ENCODE measurements around the gene FBXW5.

FBXW5 gene

DNA sequence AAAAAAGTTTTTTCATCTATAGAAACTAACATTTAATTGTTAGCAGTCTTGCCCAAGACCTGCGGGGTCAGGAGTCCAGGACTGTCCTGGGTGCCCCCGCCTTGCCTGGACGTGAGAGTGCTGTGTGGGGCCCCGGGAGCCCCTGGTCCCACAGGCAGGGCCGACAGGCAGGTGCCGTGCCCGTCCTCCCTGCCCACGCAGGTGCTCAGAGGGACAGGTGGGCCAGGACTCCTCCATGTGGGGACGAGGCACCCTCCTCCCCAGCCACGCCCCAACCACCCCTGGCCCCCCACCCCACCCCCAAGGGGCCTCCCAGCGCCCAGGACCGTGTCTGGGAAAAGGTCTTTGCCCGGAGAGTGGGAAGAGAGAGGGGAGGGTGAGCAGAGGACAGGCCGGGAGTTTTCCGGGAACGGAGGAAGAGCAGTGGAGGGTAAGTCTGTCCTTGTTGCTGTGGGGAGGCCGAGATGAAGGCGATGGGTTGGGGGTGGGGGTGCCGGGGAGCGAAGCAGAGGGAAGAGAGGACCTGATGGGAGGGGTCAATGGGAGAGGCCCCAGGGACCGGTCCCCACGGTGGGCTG, 4.8 kb upstream of the FBXW5 start:
- Histone ChIP-seq H3K4me1 (ENCODE audit: control insufficient read depth in 1 of 2, insufficient read depth in 2 of 2, low read length in 2 of 2) (peaks cover 16 to 22% of the 10 kb centered on the region in 2 donors), H3K9ac (ENCODE audit: low read depth in 1 of 2, low read length in 2 of 2) (peak overlapping the region; percentile 69 to 70), H3K27ac (ENCODE audit: low read depth, low read length) (peak overlapping the region; percentile 85)

DNA sequence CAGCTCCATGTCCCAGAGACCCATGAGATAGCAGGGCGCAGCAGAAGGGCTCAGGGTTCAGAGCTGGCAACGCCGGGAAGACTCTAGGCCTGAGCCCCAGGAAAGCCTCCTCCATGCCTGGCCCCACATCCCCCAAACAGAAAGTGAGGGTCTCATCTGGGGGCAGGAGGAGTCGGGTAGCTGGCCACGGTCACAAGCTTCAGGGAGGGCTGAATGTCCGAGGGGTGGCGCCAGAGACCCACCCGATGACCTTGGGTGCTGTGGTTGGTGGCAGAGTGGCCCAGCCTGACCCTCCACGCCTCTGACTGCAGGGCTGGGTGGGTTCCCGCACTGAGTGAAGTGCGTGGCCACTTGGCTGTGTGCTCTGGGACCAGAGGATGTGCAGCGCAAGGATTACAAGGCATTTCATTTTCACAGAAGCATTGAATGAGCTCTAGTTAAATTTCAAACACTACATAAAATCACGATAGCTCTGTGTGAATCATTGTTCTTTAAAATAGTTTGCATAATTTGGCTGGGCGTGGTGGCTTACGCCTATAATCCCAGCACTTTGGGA, 3.5 kb upstream of the FBXW5 start:
- peaks cover 0 to 3% of the 10 kb centered on the region in 2 donors for H3K36me3 ChIP-seq (ENCODE audit: control insufficient read depth in 1 of 2, insufficient read depth in 2 of 2, low read length in 2 of 2)
- H3K9ac ChIP-seq (ENCODE audit: low read depth in 1 of 2, low read length in 2 of 2) = no peak overlapping the region
- H3K9me3 ChIP-seq (ENCODE audit: control insufficient read depth in 1 of 2, low read length in 2 of 2) = no peaks in the 10 kb centered on the region
- no peaks in the 10 kb centered on the region for H3K27me3 ChIP-seq (ENCODE audit: control insufficient read depth in 1 of 2, insufficient read depth in 2 of 2, low read length in 2 of 2)
- H3K4me1 ChIP-seq (ENCODE audit: control insufficient read depth in 1 of 2, insufficient read depth in 2 of 2, low read length in 2 of 2) = peaks cover 16 to 30% of the 10 kb centered on the region in 2 donors
- H3K4me3 ChIP-seq (ENCODE audit: low read depth in 1 of 2, low read length in 2 of 2) = no peak overlapping the region
- H3K27ac ChIP-seq (ENCODE audit: low read depth, low read length) = no peak overlapping the region

More for the DNA sequence above, 4.8 kb upstream of the FBXW5 start:
- Histone ChIP-seq H3K27me3 (ENCODE audit: control insufficient read depth in 1 of 2, insufficient read depth in 2 of 2, low read length in 2 of 2) (no peaks in the 10 kb centered on the region), H3K4me3 (ENCODE audit: low read depth in 1 of 2, low read length in 2 of 2) (peak overlapping the region; percentile 67 to 73), H3K36me3 (ENCODE audit: control insufficient read depth in 1 of 2, insufficient read depth in 2 of 2, low read length in 2 of 2) (no peaks in the 10 kb centered on the region), H3K9me3 (ENCODE audit: control insufficient read depth in 1 of 2, low read length in 2 of 2) (no peaks in the 10 kb centered on the region)

DNA sequence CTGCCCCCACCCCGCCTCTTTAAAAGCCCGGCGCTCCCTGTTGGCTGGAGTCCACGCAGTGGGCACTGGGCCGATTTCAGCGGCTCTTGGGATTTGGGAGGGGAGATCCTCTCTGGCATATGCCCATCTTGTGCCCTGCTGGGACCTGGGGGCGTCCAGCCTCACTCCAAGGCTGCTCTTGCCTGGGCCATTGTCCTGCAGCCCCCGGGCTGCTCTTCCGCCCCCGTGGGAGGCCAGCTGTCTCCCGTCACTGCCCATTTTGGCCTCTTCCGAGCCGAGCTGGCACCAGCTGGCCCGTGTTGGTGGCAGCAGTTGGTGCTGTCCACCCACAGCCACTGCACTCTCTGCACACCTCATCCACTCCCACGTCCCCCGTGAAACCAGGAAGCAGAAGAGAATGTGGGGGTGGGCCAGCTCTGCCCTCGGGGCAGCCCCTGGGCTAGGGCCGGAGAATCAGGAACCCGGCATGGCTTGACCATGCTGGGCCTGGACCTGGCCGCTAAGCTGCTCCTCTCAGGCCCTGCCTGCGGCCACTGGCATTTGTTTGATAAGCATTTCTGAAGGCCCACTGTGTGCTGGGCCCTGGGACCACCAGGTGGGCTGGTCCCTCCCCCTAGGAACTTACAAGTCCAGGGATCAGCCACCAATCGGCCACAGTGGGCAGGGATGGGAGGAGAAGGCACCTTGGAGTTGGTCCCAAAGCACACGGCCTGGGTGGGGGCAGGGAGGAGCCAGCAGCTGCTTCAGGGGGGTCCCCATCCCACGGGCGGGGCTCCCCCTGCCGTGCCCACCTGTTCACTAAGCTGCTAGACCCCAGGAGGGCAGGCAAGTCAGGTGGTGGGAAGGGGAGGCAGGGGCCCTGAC, 2.7 kb upstream of the FBXW5 start:
- no peaks in the 10 kb centered on the region for H3K27me3 ChIP-seq (ENCODE audit: control insufficient read depth in 1 of 2, insufficient read depth in 2 of 2, low read length in 2 of 2)
- H3K4me3 ChIP-seq (ENCODE audit: low read depth in 1 of 2, low read length in 2 of 2) = no peak overlapping the region
- no peaks in the 10 kb centered on the region for H3K9me3 ChIP-seq (ENCODE audit: control insufficient read depth in 1 of 2, low read length in 2 of 2)
- H3K36me3 ChIP-seq (ENCODE audit: control insufficient read depth in 1 of 2, insufficient read depth in 2 of 2, low read length in 2 of 2) = peaks cover 5 to 10% of the 10 kb centered on the region in 2 donors
- H3K9ac ChIP-seq (ENCODE audit: low read depth in 1 of 2, low read length in 2 of 2) = no peak overlapping the region
- H3K4me1 ChIP-seq (ENCODE audit: control insufficient read depth in 1 of 2, insufficient read depth in 2 of 2, low read length in 2 of 2) = peaks cover 16 to 36% of the 10 kb centered on the region in 2 donors
- H3K27ac ChIP-seq (ENCODE audit: low read depth, low read length) = no peak overlapping the region

DNA sequence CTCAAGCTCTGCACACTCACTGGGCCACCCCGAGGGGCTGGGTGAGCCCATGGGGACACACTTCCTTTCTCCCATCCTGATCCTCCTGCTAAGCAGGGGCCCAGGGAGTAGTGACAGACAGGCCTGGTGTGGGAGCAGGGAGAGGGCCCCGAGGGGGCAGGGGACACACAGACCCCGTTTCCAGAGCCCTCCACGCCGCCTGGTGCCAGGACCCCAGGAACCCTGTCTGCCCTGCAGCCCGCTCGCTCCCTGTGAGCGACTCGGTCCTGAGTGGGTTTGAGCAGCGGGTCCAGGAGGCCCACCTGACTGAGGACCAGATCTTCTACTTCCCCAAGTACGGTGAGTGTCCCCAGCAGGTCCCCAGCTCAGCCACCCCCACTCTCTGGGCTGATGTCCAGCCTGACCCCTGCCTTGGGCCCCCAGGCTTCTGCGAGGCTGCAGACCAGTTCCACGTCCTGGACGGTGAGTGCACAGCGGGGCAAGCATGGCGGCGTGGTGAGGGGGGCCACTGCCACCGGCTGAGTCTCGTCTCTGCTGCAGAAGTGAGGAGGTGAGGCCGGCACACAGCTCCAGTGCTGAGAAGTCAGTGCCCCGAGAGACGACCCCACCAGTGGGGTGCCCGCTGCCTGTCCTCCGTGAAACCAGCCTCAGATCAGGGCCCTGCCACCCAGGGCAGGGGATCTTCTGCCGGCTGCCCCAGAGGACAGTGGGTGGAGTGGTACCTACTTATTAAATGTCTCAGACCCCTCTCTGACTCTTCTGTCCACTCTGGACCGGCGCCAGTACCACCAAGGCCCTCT, 1.9 kb upstream of the FBXW5 start:
- H3K27ac ChIP-seq (ENCODE audit: low read depth, low read length) = no peak overlapping the region
- no peaks in the 10 kb centered on the region for H3K9me3 ChIP-seq (ENCODE audit: control insufficient read depth in 1 of 2, low read length in 2 of 2)
- H3K36me3 ChIP-seq (ENCODE audit: control insufficient read depth in 1 of 2, insufficient read depth in 2 of 2, low read length in 2 of 2) = peaks cover 12 to 19% of the 10 kb centered on the region in 2 donors
- no peaks in the 10 kb centered on the region for H3K27me3 ChIP-seq (ENCODE audit: control insufficient read depth in 1 of 2, insufficient read depth in 2 of 2, low read length in 2 of 2)
- H3K4me1 ChIP-seq (ENCODE audit: control insufficient read depth in 1 of 2, insufficient read depth in 2 of 2, low read length in 2 of 2) = peaks cover 16 to 36% of the 10 kb centered on the region in 2 donors
- no peak overlapping the region for H3K4me3 ChIP-seq (ENCODE audit: low read depth in 1 of 2, low read length in 2 of 2)
- no peak overlapping the region for H3K9ac ChIP-seq (ENCODE audit: low read depth in 1 of 2, low read length in 2 of 2)

DNA sequence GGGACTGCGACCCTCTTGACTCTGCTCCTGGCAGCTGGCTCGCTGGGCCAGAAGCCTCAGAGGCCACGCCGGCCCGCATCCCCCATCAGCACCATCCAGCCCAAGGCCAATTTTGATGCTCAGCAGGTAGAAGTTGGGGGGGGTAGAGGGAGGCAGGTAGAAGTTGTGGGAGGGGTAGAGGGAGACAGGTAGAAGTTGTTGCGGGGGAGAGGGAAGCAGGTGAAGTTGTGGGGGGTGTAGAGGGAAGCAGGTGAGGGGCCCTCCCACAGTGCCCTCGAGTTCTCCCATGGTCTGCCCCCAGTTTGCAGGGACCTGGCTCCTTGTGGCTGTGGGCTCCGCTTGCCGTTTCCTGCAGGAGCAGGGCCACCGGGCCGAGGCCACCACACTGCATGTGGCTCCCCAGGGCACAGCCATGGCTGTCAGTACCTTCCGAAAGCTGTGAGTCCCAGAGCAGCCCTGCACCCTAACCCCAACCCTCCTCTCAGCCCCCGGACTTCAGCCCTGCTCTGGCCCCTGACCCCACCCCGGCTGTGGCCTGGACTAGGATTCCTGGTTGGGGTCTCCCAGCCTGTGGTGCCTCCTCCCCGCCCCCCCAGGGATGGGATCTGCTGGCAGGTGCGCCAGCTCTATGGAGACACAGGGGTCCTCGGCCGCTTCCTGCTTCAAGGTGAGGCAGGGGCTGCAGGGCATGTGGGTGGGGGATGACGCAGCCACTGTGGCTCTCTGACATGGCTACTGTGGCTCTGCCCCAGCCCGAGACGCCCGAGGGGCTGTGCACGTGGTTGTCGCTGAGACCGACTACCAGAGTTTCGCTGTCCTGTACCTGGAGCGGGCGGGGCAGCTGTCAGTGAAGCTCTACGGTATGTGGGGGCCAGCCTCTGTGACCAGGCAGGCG, 1.0 kb upstream of the FBXW5 start:
- Histone ChIP-seq H3K36me3 (ENCODE audit: control insufficient read depth in 1 of 2, insufficient read depth in 2 of 2, low read length in 2 of 2) (peaks cover 21 to 27% of the 10 kb centered on the region in 2 donors), H3K9me3 (ENCODE audit: control insufficient read depth in 1 of 2, low read length in 2 of 2) (no peaks in the 10 kb centered on the region), H3K27ac (ENCODE audit: low read depth, low read length) (peak overlapping the region; percentile 18), H3K27me3 (ENCODE audit: control insufficient read depth in 1 of 2, insufficient read depth in 2 of 2, low read length in 2 of 2) (no peaks in the 10 kb centered on the region), H3K4me1 (ENCODE audit: control insufficient read depth in 1 of 2, insufficient read depth in 2 of 2, low read length in 2 of 2) (peaks cover 12 to 34% of the 10 kb centered on the region in 2 donors), H3K9ac (ENCODE audit: low read depth in 1 of 2, low read length in 2 of 2) (peak overlapping the region in 1 of 2 donors; percentile 27), H3K4me3 (ENCODE audit: low read depth in 1 of 2, low read length in 2 of 2) (peak overlapping the region; percentile 3 to 48)

DNA sequence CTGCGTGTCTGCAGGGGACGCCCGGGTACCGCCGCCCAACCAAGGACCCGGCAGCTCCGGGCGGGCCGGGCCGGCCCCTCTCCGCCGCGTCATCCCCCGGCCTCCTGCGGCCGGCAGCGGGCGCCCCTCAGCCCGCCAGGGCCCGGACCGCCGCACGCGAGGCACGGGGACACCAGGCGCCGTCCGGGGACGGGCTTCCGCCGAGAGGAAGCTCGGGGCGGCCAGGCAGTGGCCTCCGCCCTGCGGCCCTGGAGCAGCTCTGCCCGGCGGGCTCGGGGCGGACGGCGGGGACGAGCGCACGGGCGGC, 373 bp downstream of the FBXW5 start:
- peaks cover 28 to 41% of the 10 kb centered on the region in 2 donors for H3K36me3 ChIP-seq (ENCODE audit: control insufficient read depth in 1 of 2, insufficient read depth in 2 of 2, low read length in 2 of 2)

DNA sequence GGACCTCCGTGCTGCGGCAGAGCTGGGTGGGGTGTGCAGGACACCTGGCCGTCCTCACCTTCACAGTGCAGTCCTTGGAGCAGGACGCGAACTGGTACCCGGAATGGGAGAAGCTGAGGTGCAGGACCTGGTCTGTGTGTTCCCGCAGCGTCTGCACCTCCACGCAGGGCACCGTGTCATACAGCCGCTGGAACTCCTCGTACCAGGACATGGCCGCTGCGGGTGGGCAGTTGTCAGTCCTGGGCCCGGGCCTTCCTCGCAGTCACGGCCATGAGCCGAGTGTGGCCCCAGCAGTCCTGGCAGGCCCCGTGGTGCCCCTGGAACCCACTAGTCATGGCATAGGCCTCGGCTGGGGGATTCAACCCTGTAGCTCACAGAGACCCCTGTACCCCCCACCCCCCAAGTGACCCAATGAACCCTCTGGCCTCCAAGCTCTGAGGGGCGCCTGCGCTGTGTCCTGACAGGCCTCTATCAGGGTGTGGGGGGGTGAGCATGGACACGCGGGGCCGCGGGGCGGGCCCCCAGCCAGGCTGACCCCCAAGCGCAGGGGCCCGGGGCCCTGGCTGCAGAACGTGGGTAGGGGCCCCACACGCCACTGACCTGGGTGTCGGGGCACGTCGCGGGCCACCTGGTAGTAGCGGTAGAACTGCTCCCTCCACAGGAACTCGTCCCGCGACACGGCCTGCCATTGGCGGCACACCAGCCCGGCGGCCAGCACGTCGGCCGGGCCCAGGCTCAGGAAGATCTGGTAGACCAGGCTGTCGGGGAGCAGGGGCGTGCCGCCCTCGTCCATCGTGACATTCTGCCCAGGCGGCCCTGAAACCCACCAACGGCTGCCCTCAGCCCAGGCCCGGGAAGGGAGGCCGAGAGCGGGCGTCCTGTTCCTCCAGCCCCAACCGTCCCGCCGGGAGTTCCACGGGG, 987 bp downstream of the FBXW5 start:
- Histone ChIP-seq H3K36me3 (ENCODE audit: control insufficient read depth in 1 of 2, insufficient read depth in 2 of 2, low read length in 2 of 2) (peaks cover 28 to 45% of the 10 kb centered on the region in 2 donors), H3K27ac (ENCODE audit: low read depth, low read length) (peak overlapping the region; percentile 73), H3K9ac (ENCODE audit: low read depth in 1 of 2, low read length in 2 of 2) (peak overlapping the region; percentile 82 to 88), H3K4me1 (ENCODE audit: control insufficient read depth in 1 of 2, insufficient read depth in 2 of 2, low read length in 2 of 2) (peaks cover 9 to 30% of the 10 kb centered on the region in 2 donors), H3K27me3 (ENCODE audit: control insufficient read depth in 1 of 2, insufficient read depth in 2 of 2, low read length in 2 of 2) (no peaks in the 10 kb centered on the region), H3K9me3 (ENCODE audit: control insufficient read depth in 1 of 2, low read length in 2 of 2) (no peaks in the 10 kb centered on the region), H3K4me3 (ENCODE audit: low read depth in 1 of 2, low read length in 2 of 2) (peak overlapping the region; percentile 85 to 90)

More for the DNA sequence above, 373 bp downstream of the FBXW5 start:
- peaks cover 9 to 31% of the 10 kb centered on the region in 2 donors for H3K4me1 ChIP-seq (ENCODE audit: control insufficient read depth in 1 of 2, insufficient read depth in 2 of 2, low read length in 2 of 2)
- peak overlapping the region; percentile 82 to 88 for H3K9ac ChIP-seq (ENCODE audit: low read depth in 1 of 2, low read length in 2 of 2)
- H3K4me3 ChIP-seq (ENCODE audit: low read depth in 1 of 2, low read length in 2 of 2) = peak overlapping the region; percentile 85 to 90
- peak overlapping the region; percentile 81 for H3K27ac ChIP-seq (ENCODE audit: low read depth, low read length)
- H3K27me3 ChIP-seq (ENCODE audit: control insufficient read depth in 1 of 2, insufficient read depth in 2 of 2, low read length in 2 of 2) = no peaks in the 10 kb centered on the region
- H3K9me3 ChIP-seq (ENCODE audit: control insufficient read depth in 1 of 2, low read length in 2 of 2) = no peaks in the 10 kb centered on the region

DNA sequence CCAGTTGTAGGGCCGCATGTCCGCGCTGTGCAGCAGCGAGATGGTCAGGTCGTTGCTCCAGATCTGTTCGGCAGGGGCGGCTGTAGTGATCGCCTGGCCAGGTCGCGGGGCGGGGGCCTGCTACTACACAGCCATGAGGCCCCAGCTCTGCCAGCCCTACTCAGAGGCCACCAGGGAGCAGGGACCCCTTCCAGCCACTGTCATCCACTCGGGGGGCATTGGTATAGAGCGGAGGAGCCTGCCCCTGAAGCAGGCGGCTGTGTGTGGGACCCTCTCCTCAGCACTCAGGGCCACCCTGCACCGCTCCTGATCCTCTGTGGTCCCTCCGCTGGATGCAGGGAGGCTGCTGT, 1.7 kb downstream of the FBXW5 start:
- Histone ChIP-seq H3K9ac (ENCODE audit: low read depth in 1 of 2, low read length in 2 of 2) (peak overlapping the region in 1 of 2 donors; percentile 82), H3K36me3 (ENCODE audit: control insufficient read depth in 1 of 2, insufficient read depth in 2 of 2, low read length in 2 of 2) (peaks cover 28 to 47% of the 10 kb centered on the region in 2 donors), H3K4me1 (ENCODE audit: control insufficient read depth in 1 of 2, insufficient read depth in 2 of 2, low read length in 2 of 2) (peaks cover 5 to 25% of the 10 kb centered on the region in 2 donors), H3K27me3 (ENCODE audit: control insufficient read depth in 1 of 2, insufficient read depth in 2 of 2, low read length in 2 of 2) (no peaks in the 10 kb centered on the region), H3K4me3 (ENCODE audit: low read depth in 1 of 2, low read length in 2 of 2) (peak overlapping the region; percentile 85 to 90), H3K9me3 (ENCODE audit: control insufficient read depth in 1 of 2, low read length in 2 of 2) (no peaks in the 10 kb centered on the region), H3K27ac (ENCODE audit: low read depth, low read length) (no peak overlapping the region)

All from duodenal mucosa (tissue), 2 donors.